CD4-positive, alpha-beta T cell treated with Interleukin-6 for 4 hours (primary cell): ENCODE measurements around the gene MRPS7.
"Not testable (repeated sequence)": the region's sequence is repeated elsewhere in the genome, so short reads cannot be mapped to it uniquely, and the experiment has no call there.

ENCODE experiments used
- DNase-seq: peaks from one replicate; pipeline ENCODE4 v3.0.0-alpha.2; 2020; ENCODE audit warnings: mixed read lengths

The MRPS7 gene

GRCh38 chr17:75271955-75272847 lies 10.5 kb downstream of the MRPS7 start:
- DNase-seq: no peak

- no peak for DNase-seq
Measured at GRCh38 chr17:75272848-75273184, 11.1 kb downstream of the MRPS7 start.

GRCh38 chr17:75273977-75274708 lies 12.5 kb downstream of the MRPS7 start:
- DNase-seq: no peak

GRCh38 chr17:75277664-75278071 lies 16.0 kb downstream of the MRPS7 start:
- no peak for DNase-seq

- DNase-seq: not testable (repeated sequence)
Measured at GRCh38 chr17:75280189-75280588, 18.5 kb downstream of the MRPS7 start.

GRCh38 chr17:75285123-75285522 lies 23.4 kb downstream of the MRPS7 start:
- DNase-seq: no peak

DNA sequence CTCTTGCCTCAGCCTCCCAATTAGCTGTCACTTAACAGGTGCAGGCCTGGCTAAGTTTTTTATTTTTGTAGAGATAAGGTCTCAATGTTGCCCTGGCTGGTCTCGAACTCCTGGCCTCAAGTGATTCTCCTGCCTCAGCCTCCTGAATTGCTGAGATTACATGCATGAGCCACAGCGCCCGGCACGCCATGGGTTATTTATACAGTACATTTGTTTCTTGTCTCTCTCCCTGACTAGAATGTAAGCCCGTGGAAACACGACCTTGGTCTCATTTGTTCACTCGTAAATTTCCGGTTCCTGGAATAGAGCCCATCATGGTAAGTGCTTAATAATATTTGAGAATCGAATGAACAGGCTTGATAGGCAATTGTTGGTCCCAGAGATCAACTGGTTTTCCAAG lies 25.5 kb downstream of the MRPS7 start:
- no peak for DNase-seq

GRCh38 chr17:75288359-75288758 lies 26.7 kb downstream of the MRPS7 start:
- no peak for DNase-seq

DNA sequence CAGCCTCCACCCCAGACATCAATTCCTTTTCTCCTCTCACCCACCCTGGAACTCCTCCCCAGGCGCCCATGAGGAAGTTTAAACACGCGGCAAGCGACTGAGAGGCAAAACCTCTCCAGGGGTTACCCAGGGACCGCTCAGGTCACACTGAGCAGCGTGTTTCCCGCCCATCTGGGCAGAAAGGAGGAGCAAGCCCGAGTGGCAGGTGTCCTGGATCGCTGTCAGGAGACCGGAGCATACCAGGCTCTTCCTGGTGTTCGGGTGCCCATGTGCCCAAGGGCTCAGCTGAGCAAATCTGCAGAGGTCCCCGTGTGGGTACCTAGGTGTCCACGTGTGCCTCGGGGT lies 27.1 kb downstream of the MRPS7 start:
- no peak for DNase-seq

- peak; percentile 96 for DNase-seq
Measured at GRCh38 chr17:75289115-75289831, 27.6 kb downstream of the MRPS7 start, which contains the start of gene SLC25A19. TSS of gene SLC25A19 (minus strand) at chr17:75289433. CDS start at chr17:75286764, 2,669 bp downstream.

DNA sequence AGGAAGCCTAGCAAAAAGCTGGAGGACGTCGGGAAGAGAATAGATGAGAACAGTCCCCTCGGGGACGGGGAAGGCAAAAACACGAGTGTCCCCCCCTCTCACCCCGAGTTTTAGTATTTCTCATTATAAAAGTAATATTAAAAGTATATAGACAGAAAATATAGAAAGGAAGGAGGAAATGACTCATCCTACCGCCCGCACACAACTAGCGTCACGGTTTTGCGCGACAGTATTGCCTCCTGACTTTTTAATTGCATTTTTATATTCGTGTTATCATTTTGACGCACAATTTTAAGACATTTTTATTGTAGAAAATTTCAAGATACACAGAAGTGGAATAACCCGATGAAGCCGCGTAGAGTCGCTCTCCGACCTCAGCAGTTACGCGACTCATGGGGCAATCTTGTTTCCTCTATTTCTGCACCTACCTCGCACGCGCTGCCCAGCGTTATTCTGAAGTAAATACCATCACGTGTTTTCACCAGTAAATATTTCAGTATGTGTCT lies 28.2 kb downstream of the MRPS7 start:
- DNase-seq: peak; percentile 76

- DNase-seq: not testable (repeated sequence)
Measured at GRCh38 chr17:75292810-75293448, 31.2 kb downstream of the MRPS7 start.

GRCh38 chr17:75295201-75296158 lies 33.8 kb downstream of the MRPS7 start:
- DNase-seq: no peak

- DNase-seq: no peak
Measured at GRCh38 chr17:75300280-75300679, 38.6 kb downstream of the MRPS7 start.

- DNase-seq: no peak
Measured at GRCh38 chr17:75301049-75301448, 39.4 kb downstream of the MRPS7 start.

GRCh38 chr17:75301502-75302206 lies 40.0 kb downstream of the MRPS7 start:
- DNase-seq: no peak

- no peak for DNase-seq
Measured at GRCh38 chr17:75307957-75308731, 46.5 kb downstream of the MRPS7 start.

GRCh38 chr17:75308732-75309629 lies 47.3 kb downstream of the MRPS7 start:
- no peak for DNase-seq
